LoVo (cell line): ENCODE measurements around the gene THAP2.
"Not testable (repeated sequence)": the region's sequence is repeated elsewhere in the genome, so short reads cannot be mapped to it uniquely, and the experiment has no call there.

Experiments
- DNase-seq: peaks from one replicate; pipeline ENCODE4 v3.0.0-alpha.2; 2016; ENCODE audit warnings: low spot score

THAP2 gene

GRCh38 chr12:71662849-71663560 lies 1.1 kb upstream of the THAP2 start:
- DNase-seq, result peak; percentile 74

- no peak for DNase-seq
Measured at GRCh38 chr12:71664411-71665089, 449 bp downstream of the THAP2 start.

- no peak for DNase-seq
Measured at GRCh38 chr12:71665090-71665463, 976 bp downstream of the THAP2 start.

GRCh38 chr12:71666259-71666658 lies 2.2 kb downstream of the THAP2 start:
- no peak for DNase-seq

GRCh38 chr12:71671311-71671710 lies 7.2 kb downstream of the THAP2 start:
- no peak for DNase-seq

GRCh38 chr12:71671816-71672215 lies 7.7 kb downstream of the THAP2 start:
- no peak for DNase-seq

GRCh38 chr12:71682466-71682865 lies 18.4 kb downstream of the THAP2 start:
- DNase-seq, result no peak

GRCh38 chr12:71683633-71684032 lies 19.5 kb downstream of the THAP2 start:
- DNase-seq, result no peak

GRCh38 chr12:71684081-71684480 lies 20.0 kb downstream of the THAP2 start:
- DNase-seq, result no peak

GRCh38 chr12:71685312-71685906 lies 21.3 kb downstream of the THAP2 start:
- DNase-seq, result no peak

- DNase-seq, result peak; percentile 97
Measured at GRCh38 chr12:71685914-71686657, 22.0 kb downstream of the THAP2 start, which contains the start of gene TMEM19. TSS of gene TMEM19 (plus strand) at chr12:71686082. CDS start at chr12:71686681, 599 bp downstream.

- no peak for DNase-seq
Measured at GRCh38 chr12:71686658-71687025, 22.5 kb downstream of the THAP2 start.

- not testable (repeated sequence) for DNase-seq
Measured at GRCh38 chr12:71687172-71687571, 23.1 kb downstream of the THAP2 start.

GRCh38 chr12:71688961-71689570 lies 25.0 kb downstream of the THAP2 start:
- DNase-seq, result no peak

- DNase-seq, result no peak
Measured at GRCh38 chr12:71691504-71692129, 27.5 kb downstream of the THAP2 start.

- no peak for DNase-seq
Measured at GRCh38 chr12:71693126-71693525, 29.0 kb downstream of the THAP2 start.

GRCh38 chr12:71693651-71694050 lies 29.6 kb downstream of the THAP2 start:
- not testable (repeated sequence) for DNase-seq

GRCh38 chr12:71694099-71694820 lies 30.2 kb downstream of the THAP2 start:
- DNase-seq, result peak; percentile 38

- no peak for DNase-seq
Measured at GRCh38 chr12:71695782-71696181, 31.7 kb downstream of the THAP2 start.

- not testable (repeated sequence) for DNase-seq
Measured at GRCh38 chr12:71702181-71702580, 38.1 kb downstream of the THAP2 start.

GRCh38 chr12:71702590-71702989 lies 38.5 kb downstream of the THAP2 start:
- no peak for DNase-seq
